CD4-positive, alpha-beta T cell (primary cell): Measurements from ENCODE around the gene SYCE3. TPM values are rescaled to one million over a fixed set of nuclear protein-coding genes. Genes with fewer than 3 reads are reported as not detected.

Experiments used
- ATAC-seq: fragments of 200-7000 bp; cut with Tn5 transposase; one replicate; pipeline ENCODE4 v1.10.0; 2022; ENCODE audit warnings: mild to moderate bottlenecking; ENCODE audit not compliant: poor library complexity
- CTCF ChIA-PET: fragments of 350-600 bp; sonication (Branson Sonifier 250); formaldehyde crosslinking; loops from one replicate; lab custom pipeline; 2021; ENCODE audit warnings: antibody characterized with exemption, inconsistent platforms; lab: Charles Lee
- POLR2A ChIA-PET: fragments of 350-600 bp; sonication (Branson Sonifier 250); formaldehyde crosslinking; loops from one replicate; lab custom pipeline; 2021; ENCODE audit warnings: antibody characterized with exemption, inconsistent platforms; lab: Charles Lee
- DNase-seq, 14 experiments: peaks; one replicate each; pipeline ENCODE4 v3.0.0-alpha.2; 2013 to 2020; ENCODE audit warnings: mixed read lengths in 2 of 14
- H3K27ac ChIP-seq, 2 donors: one replicate each; pipeline versions ENCODE4 v1.5.1 to v1.7.0; 2013; ENCODE audit warnings: low read length in 2 of 2, low read depth in 1 of 2, mild to moderate bottlenecking in 1 of 2
- H3K27me3 ChIP-seq, 2 experiments: 1 replicate in 1 of 2; 2 replicates in 1 of 2; pipeline versions ENCODE4 v1.6.1 to v1.7.0; 2013; ENCODE audit warnings: low read length in 2 of 2, control low read depth in 1 of 2, mild to moderate bottlenecking in 1 of 2, moderate library complexity in 1 of 2; ENCODE audit not compliant: insufficient read depth in 2 of 2, control insufficient read depth in 1 of 2
- H3K36me3 ChIP-seq: one replicate; pipeline ENCODE4 v1.6.1; 2013; ENCODE audit warnings: low read length, control low read depth; ENCODE audit not compliant: insufficient read depth
- H3K4me1 ChIP-seq: one replicate; pipeline ENCODE4 v1.6.1; 2013; ENCODE audit warnings: low read length, control low read depth; ENCODE audit not compliant: insufficient read depth
- H3K4me3 ChIP-seq: one replicate; pipeline ENCODE4 v1.5.1; 2013; ENCODE audit warnings: mild to moderate bottlenecking, low read length, moderate library complexity
- H3K9me3 ChIP-seq, 2 experiments: 1 replicate in 1 of 2; 2 replicates in 1 of 2; pipeline versions ENCODE4 v1.6.1 to v1.7.0; 2013; ENCODE audit warnings: low read length in 2 of 2, mild to moderate bottlenecking in 2 of 2, control low read depth in 1 of 2, moderate library complexity in 1 of 2; ENCODE audit not compliant: control insufficient read depth in 1 of 2, insufficient read depth in 1 of 2
- H3K27ac Mint-ChIP-seq: one replicate; pipeline ENCODE4 v1.8.0; 2020; ENCODE audit warnings: mixed read lengths
- H3K27me3 Mint-ChIP-seq: one replicate; pipeline ENCODE4 v1.8.0; 2021; ENCODE audit warnings: mixed read lengths
- H3K36me3 Mint-ChIP-seq: one replicate; pipeline ENCODE4 v1.8.0; 2021; ENCODE audit warnings: low read depth, mixed read lengths
- H3K4me1 Mint-ChIP-seq: one replicate; pipeline ENCODE4 v1.8.0; 2021; ENCODE audit warnings: low read depth, mixed read lengths
- H3K4me3 Mint-ChIP-seq: one replicate; pipeline ENCODE4 v1.8.0; 2020; ENCODE audit warnings: mild to moderate bottlenecking, mixed read lengths
- H3K9me3 Mint-ChIP-seq: one replicate; pipeline ENCODE4 v1.8.0; 2020; ENCODE audit warnings: mixed read lengths
- CTCF ChIP-seq: fragments of 200-600 bp; IDR thresholded peaks from one replicate; pipeline ENCODE4 v1.8.0; 2022; ENCODE audit warnings: antibody characterized with exemption, mild to moderate bottlenecking
- intact Hi-C, 2 experiments: fragments of 100-400 bp; cut with DNase I in 1 of 2; cut with micrococcal nuclease in 1 of 2; formaldehyde crosslinking; loops; one replicate each; pipeline versions ENCODE4 v1.15.1 to v1.9.0; 2023 to 2025; cut with DNase I, micrococcal nuclease
- total RNA-seq, 174 experiments: library from RNA in 2 of 174; stranded (reverse) in 2 of 174; gene quantifications; one replicate each; pipeline ENCODE4 v1.2.3 and lab custom pipeline; 2021 to 2026

Gene SYCE3
- total RNA-seq, 2 experiments from 2014 or later, result not detected

- no peak for ATAC-seq
- H3K27me3 Mint-ChIP-seq, result no peaks in the 10 kb centered on the region
- Histone ChIP-seq H3K4me3 (no peak overlapping the region), H3K27ac (no peak overlapping the region), H3K27me3 (no peaks in the 10 kb centered on the region), H3K9me3 (no peaks in the 10 kb centered on the region), H3K4me1 (peaks cover 61% of the 10 kb centered on the region), H3K36me3 (no peaks in the 10 kb centered on the region)
- no peaks in the 10 kb centered on the region for H3K9me3 Mint-ChIP-seq
- DNase-seq, result no peak
- no peak for TF ChIP-seq CTCF
- peaks cover 41% of the 10 kb centered on the region for H3K4me1 Mint-ChIP-seq
- POLR2A ChIA-PET, result interaction anchor here (0.6 to 5.0 kb wide), 15 partner anchors 8 to 303 kb away, joined by 3 to 87 read pairs (median 13); partner anchors contain the start of genes CHKB, LMF2, NCAPH2 and SCO2
- no peak overlapping the region for H3K27ac Mint-ChIP-seq
- CTCF ChIA-PET, result interaction anchor here (0.8 to 2.4 kb wide), 5 partner anchors 10 to 73 kb away, joined by 3 to 27 read pairs (median 16); partner anchors contain the start of genes SCO2 and SYCE3
- intact Hi-C loops, result loop anchor here in 1 of 2 experiments (5.0 kb wide), 1 partner anchor 35 kb away; the partner anchor contains the start of gene CHKB
- H3K4me3 Mint-ChIP-seq, result peak overlapping the region; percentile 54
- no peaks in the 10 kb centered on the region for H3K36me3 Mint-ChIP-seq
Observed at GRCh38 chr22:50547263-50547985, 15.3 kb downstream of the SYCE3 start.

GRCh38 chr22:50546326-50547262, 16.1 kb downstream of the SYCE3 start:
- Histone ChIP-seq H3K4me1 (peaks cover 61% of the 10 kb centered on the region), H3K4me3 (no peak overlapping the region)
- H3K27ac Mint-ChIP-seq, result peak overlapping the region; percentile 83

More at GRCh38 chr22:50546326-50547262, 16.1 kb downstream of the SYCE3 start:
- ChIA-PET POLR2A (interaction anchor here (0.8 to 5.0 kb wide), 13 partner anchors 7 to 74 kb away, joined by 3 to 87 read pairs (median 27); partner anchors contain the start of genes CHKB, LMF2, NCAPH2 and SCO2), CTCF (interaction anchor here (2.2 to 3.0 kb wide), 5 partner anchors 17 to 74 kb away, joined by 16 to 27 read pairs (median 22); partner anchors contain the start of genes SCO2 and SYCE3)
- Histone ChIP-seq H3K36me3 (no peaks in the 10 kb centered on the region), H3K9me3 (no peaks in the 10 kb centered on the region), H3K27me3 (no peaks in the 10 kb centered on the region), H3K27ac (no peak overlapping the region)
- Mint-ChIP-seq H3K4me3 (peak overlapping the region; percentile 68), H3K27me3 (no peaks in the 10 kb centered on the region), H3K36me3 (no peaks in the 10 kb centered on the region), H3K9me3 (no peaks in the 10 kb centered on the region), H3K4me1 (peaks cover 46% of the 10 kb centered on the region)
- ATAC-seq (no peak), DNase-seq (no peak)
- intact Hi-C loops, result loop anchor here in 1 of 2 experiments (5.0 kb wide), 1 partner anchor 36 kb away; the partner anchor contains the start of gene CHKB
- TF ChIP-seq CTCF, result no peak
